GM21447 (cell line): ENCODE measurements around the gene CASD1.

Source experiments
- ATAC-seq: cut with Tn5 transposase; IDR thresholded peaks from one replicate; pipeline ENCODE4 v1.9.1; 2021; ENCODE audit not compliant: unreplicated experiment

CASD1 gene

GRCh38 chr7:94509264-94509886 is at the start of gene CASD1:
Gene CASD1 (plus strand): TSS chr7:94509809. CDS start chr7:94510085, 276 bp downstream.
- ATAC-seq: peak; percentile 51

- no peak for ATAC-seq
These were observed 43.1 kb upstream of the CASD1 start for GRCh38 chr7:94466516-94466915.

GRCh38 chr7:94471604-94472003 is 38.0 kb upstream of the CASD1 start:
- ATAC-seq: no peak

DNA sequence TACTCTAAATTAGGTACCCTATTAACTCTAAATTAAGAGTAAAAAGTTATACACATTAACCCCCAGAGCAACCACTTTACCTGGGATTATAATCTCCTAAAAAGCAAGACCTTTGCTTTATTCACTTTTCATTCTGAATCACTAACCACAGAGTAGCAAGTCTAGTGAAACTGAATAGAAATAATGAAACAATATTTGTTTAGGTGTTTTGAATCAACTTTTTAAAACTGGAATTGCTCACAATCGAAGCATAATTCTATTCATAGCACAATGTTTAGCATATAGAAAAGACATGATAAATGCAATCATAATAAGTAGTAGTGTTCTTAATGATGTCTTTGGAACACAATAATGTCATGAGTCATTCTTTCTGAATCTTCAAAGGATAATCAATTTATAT is 37.0 kb upstream of the CASD1 start:
- ATAC-seq: no peak

DNA sequence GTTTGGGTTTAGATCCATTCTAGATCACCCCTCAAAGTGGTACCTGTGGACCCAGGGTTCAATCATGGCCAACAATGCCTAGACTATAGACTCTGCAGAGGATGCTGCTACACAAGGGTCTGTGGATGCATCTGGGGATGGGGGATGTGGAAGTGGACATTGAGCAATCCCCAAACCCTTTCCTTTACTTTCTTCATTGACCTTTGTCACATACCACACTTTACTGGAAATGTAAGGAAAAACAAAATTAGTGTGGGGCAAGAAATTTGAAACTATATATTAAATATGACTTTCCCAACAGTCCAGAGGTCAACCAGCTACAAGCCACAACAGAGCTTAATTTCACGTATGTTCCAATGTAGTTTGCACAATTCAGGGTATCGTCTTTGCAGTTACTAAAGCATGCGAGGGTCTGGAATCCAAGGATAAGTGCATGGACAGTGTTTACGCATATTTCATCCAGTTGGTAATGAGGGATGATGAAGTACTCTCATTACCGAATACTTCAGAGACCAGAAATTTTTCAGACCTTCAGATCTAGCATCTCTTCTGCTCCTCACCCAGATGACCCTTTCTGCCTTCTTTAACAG is 33.3 kb upstream of the CASD1 start:
- ATAC-seq: no peak

GRCh38 chr7:94477878-94478277 is 31.7 kb upstream of the CASD1 start:
- ATAC-seq: no peak

GRCh38 chr7:94478648-94479214 is 30.9 kb upstream of the CASD1 start:
- ATAC-seq: no peak

GRCh38 chr7:94481279-94481678 is 28.3 kb upstream of the CASD1 start:
- ATAC-seq: no peak

DNA sequence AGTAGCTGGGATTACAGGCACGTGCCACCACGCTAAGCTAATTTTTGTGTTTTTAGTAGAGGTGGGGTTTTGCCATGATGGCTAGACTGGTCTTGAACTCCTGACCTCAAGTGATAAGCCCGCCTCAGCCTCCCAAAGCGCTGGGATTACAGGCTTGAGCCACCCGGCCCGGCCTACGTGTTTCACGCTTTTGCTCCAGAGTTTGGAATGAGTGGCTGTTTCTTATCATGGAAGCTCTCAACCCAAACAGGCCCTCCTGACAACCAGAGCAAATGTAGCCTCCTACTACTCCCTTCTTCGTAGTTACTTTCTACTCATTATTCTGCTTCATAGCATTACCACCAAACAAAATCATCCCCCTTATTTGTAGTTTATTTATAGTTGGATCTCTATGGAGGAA is 26.8 kb upstream of the CASD1 start:
- no peak for ATAC-seq

DNA sequence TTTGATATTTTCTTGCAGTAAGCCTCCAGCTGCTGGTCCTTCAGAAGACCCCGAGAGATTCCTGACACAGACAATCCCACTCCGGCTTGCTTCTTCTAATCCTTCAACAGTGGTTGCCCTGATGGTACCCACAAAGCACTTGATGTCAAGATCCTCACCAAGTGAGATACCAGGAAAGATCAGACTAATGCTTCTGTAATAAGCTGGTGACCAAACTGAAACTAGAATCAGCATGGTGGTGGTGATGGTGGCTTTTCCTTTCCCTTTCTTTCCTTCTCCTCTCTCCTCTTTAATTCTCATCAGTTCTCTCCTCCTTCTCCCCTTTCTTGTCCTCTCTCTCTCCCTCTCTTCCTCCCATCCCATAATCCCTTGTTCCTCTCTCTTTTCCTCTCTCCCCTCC is 25.8 kb upstream of the CASD1 start:
- no peak for ATAC-seq

GRCh38 chr7:94486216-94486615 is 23.4 kb upstream of the CASD1 start:
- ATAC-seq: no peak

DNA sequence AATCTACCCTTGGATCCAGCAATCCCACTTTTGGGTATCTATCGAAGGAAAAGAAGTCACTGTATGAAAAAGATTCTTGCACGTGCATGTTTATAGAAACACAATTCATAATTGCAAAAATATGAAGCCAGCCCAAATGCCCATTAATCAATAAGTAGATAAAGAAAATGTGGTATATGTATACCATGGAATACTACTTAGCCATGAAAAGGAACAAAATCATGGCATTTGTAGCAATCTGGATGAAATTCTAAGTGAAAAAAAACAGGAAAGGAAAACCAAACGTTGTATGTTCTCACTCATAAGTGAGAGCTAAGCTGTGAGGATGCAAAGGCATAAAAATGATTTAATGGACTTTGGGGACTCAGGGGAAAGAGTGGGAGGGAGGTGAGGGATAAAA is 18.2 kb upstream of the CASD1 start:
- no peak for ATAC-seq

GRCh38 chr7:94492601-94493000 is 17.0 kb upstream of the CASD1 start:
- ATAC-seq: peak; percentile 100

GRCh38 chr7:94497874-94498670 is 11.5 kb upstream of the CASD1 start:
- no peak for ATAC-seq

- no peak for ATAC-seq
These were observed 10.7 kb upstream of the CASD1 start for GRCh38 chr7:94498918-94499317.

GRCh38 chr7:94507462-94507861 is 2.1 kb upstream of the CASD1 start:
- no peak for ATAC-seq

- ATAC-seq: no peak
These were observed 1.6 kb upstream of the CASD1 start for GRCh38 chr7:94507962-94508361.

GRCh38 chr7:94509887-94510581 is 425 bp downstream of the CASD1 start:
- peak; percentile 69 for ATAC-seq

GRCh38 chr7:94510582-94511496 is 1.2 kb downstream of the CASD1 start:
- ATAC-seq: peak; percentile 20

- ATAC-seq: no peak
These were observed 2.1 kb downstream of the CASD1 start for GRCh38 chr7:94511718-94512117.
